AG20443 (cell line): ENCODE results near the gene IGLL1.
"Not testable (repeated sequence)": the region's sequence is repeated elsewhere in the genome, so short reads cannot be mapped to it uniquely, and the experiment has no call there.

Experiments
- DNase-seq: peaks from one replicate; pipeline ENCODE4 v3.0.0; 2012; ENCODE audit warnings: low spot score, mixed read lengths

Gene IGLL1

GRCh38 chr22:23562186-23562585 is 17.9 kb downstream of the IGLL1 start:
- DNase-seq: no peak

DNA sequence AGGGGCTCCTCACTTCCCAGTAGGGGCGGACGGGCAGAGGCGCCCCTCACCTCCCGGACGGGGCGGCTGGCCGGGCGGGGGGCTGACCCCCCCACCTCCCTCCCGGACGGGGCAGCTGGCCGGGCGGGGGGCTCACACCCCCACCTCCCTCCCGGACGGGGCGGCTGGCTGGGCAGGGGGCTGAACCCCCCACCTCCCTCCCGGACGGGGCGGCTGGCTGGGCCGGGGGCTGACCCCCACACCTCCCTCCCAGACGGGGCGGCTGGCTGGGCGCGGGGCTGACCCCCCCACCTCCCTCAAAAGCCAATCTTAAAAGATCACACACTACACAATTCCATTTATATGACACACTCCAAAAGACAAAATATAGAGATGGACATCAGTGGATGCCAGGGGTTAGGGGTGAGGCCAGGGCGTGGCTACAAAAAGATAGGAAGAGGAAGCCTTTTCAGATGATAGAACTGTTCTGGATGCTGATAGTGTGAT is 19.0 kb downstream of the IGLL1 start:
- not testable (repeated sequence) for DNase-seq

GRCh38 chr22:23560215-23560614 is 19.9 kb downstream of the IGLL1 start:
- not testable (repeated sequence) for DNase-seq

DNA sequence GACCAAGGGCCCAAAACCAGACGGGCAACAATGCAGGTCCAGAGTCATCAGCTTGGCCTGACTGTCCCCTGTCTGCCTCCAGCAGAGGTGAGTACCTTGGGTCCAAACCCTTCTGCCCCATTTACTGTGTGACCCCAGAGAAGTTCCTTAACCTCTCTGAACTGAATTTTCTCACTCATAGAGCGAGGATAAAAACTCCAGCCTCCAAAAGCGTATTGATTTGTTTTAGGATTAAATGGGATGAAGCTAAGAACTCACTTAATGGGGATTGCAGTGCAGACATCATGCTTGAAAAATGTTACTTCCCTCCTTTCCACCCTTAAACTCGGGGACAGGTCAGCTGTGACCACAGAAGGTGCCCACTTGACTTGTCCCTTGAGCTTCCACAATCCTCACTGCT is 22.6 kb downstream of the IGLL1 start:
- DNase-seq: no peak

DNA sequence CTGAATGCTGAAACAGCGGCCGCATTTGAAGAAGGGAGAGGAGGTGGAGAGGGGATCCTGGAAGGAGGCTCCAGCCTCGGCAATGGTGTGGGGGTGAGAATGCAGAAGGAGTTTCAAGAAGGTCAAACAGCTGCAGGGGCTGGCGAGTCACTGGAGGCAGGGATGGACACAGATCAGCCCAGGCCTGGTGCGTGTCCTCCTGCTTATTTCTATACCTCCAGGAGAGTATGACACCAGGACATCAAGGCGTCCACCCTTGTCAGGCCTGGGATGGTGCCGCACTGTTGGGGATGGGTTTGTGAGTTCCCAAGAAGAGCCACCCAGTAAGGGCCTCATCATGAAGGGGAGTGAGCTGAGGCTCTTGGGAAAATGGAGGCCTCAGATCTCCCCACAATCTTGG is 23.1 kb downstream of the IGLL1 start:
- no peak for DNase-seq

DNA sequence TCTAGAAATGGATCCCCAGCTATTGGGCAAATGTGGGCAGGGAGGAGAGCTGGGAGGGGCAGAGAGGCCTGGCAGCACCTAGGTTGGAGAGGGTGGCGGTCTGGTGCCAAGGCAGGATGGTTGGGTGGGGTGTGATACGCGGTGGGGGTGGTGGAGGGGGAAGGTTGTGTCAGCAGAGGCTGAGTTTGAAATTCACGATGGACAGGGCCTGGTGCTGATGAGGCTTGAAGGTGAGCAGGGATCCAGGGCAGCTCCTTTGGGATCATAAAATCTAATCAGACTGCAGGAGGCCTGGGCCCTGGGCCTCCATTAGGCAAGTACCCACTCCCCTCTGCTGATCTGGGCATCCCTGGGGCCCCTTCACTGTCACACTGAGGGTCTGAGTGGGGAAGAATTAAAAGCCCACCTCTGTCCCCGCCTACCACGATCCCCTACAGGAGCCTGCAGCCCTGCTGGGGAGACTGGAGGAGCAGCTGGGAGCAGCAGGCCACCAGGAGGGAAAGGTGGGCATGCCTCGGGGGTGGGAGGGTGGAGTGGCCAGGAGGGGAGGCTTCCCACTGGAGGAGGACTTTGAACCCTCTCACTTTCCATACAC is 24.0 kb downstream of the IGLL1 start:
- DNase-seq: no peak

GRCh38 chr22:23555118-23555517 is 25.0 kb downstream of the IGLL1 start:
- no peak for DNase-seq

DNA sequence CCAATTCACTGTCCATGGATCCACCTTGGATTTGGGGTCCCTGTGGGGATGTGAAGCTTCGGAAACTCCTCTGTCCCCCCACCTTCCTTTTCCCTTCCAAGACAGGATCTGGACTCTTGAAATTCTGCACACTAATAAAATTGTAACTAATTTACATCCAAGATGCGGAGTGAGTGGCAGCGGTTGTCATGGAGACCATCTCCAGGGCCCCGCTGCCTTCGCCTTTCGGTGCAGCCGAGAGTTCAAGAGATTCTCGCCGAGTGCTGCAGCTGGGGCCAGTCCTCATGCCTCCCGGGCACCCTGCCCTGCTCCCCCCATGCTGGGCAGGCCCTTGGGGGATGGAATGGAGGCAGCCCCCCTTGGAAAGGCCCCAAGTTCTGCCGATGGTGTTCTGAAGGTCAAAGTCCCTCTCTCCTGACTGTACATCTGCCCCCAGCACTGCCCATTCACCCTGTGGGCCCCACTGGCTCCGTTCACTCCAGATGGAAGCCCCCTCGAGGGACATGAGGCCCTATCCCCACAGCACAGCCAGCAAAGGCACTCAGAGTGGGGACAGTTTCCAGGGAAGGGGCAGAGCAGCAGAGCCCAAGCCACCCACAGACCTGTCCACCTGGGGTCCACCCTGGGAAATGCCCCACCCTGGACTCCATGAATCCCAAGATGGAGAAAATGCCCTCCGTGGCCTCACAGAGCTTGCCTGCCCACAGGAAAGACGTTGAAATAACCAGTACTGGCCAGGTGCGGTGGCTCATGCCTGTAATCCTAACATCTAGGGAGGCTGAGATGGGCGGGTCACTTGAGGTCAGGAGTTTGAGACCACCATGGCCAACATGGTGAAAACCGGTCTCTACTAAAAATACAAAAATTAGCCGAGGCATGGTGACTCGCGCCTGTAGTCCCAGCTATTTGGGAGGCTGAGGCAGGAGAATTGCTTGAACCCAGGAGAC is 25.9 kb downstream of the IGLL1 start:
- no peak for DNase-seq

GRCh38 chr22:23553438-23553837 is 26.7 kb downstream of the IGLL1 start:
- peak; percentile 5 for DNase-seq

DNA sequence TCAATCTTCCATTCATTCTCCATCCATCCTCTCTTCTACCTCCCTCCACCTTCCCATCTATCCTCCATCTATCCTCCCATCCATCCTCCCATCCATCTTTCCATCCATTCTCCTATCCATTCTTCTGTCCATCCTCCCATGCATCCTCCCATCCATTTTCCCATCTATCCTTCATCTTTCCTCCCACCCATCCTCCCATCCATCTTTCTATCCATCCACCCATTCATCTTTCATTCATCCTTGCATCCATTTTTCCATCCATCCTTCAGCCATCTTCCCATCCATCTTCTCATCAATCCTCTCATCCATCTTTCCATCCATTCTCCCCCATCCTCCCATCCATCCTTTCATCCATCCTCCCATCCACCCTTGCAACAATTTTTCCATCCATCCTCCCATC is 27.5 kb downstream of the IGLL1 start:
- DNase-seq: no peak

- DNase-seq: no peak
Observed at GRCh38 chr22:23551385-23551784, 28.7 kb downstream of the IGLL1 start.

- DNase-seq: no peak
Observed at GRCh38 chr22:23550049-23550650, 29.9 kb downstream of the IGLL1 start.

- no peak for DNase-seq
Observed at GRCh38 chr22:23549198-23549595, 30.9 kb downstream of the IGLL1 start.

DNA sequence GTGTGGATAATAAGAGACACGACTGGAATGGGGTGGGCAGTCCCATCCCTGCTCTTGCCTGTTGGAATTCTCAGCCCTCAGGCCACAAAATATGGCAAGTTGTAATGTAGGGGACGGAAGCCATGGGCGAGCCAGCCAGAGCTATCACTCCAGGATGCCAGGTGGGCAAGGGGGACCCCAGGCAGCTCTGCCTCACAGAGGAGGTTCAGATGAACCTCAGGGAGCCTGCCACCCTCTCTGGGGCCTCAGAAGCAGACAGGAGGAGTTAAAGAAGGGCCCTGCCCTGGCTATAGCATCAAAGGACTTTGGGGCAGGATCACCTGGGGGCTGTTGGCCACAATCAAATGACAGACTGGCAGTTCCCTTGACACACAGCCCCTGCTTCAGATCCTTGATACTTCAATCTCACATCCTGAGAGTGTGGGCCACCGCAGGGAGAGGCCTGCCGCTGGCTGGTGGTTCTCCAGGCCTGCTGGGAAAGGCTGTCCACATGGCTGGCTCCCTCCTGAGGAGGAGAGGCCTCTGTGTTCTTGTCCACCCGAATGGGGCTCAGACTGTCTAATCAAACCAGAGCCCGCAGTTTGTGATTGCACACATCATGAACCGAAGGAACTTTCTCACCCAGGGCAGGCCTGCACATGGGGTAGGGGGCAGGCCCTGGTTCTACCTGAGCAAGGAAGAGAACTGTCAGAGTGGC is 31.4 kb downstream of the IGLL1 start:
- DNase-seq: peak; percentile 7

- no peak for DNase-seq
Observed at GRCh38 chr22:23547818-23548500, 32.1 kb downstream of the IGLL1 start.

GRCh38 chr22:23547382-23547781 is 32.7 kb downstream of the IGLL1 start:
- not testable (repeated sequence) for DNase-seq

- DNase-seq: no peak
Observed at GRCh38 chr22:23544852-23545251, 35.2 kb downstream of the IGLL1 start.

GRCh38 chr22:23543506-23544000 is 36.5 kb downstream of the IGLL1 start:
- DNase-seq: not testable (repeated sequence)

DNA sequence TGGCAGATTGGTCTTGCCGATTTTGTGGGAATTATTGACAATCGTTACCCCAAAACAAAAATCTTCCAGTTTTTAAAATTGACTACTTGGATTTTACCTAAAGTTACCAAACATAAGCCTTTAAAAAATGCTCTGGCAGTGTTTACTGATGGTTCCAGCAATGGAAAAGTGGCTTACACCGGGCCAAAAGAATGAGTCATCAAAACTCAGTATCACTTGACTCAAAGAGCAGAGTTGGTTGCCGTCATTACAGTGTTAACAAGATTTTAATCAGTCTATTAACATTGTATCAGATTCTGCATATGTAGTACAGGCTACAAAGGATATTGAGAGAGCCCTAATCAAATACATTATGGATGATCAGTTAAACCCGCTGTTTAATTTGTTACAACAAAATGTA is 37.2 kb downstream of the IGLL1 start:
- DNase-seq: no peak

GRCh38 chr22:23542391-23542790 is 37.7 kb downstream of the IGLL1 start:
- not testable (repeated sequence) for DNase-seq

DNA sequence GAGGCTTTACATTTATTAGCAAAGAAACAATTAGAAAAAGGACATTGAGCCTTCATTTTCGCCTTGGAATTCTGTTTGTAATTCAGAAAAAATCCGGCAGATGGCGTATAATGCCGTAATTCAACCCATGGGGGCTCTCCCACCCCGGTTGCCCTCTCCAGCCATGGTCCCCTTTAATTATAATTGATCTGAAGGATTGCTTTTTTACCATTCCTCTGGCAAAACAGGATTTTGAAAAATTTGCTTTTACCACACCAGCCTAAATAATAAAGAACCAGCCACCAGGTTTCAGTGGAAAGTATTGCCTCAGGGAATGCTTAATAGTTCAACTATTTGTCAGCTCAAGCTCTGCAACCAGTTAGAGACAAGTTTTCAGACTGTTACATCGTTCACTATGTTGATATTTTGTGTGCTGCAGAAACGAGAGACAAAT is 38.2 kb downstream of the IGLL1 start:
- DNase-seq: peak; percentile 13
